HepG2 (cell line): Measurements from ENCODE around the gene HPDL.

Experiments used
- BHLHE40 ChIP-seq: IDR thresholded peaks from 2 replicates; pipeline ENCODE4 v1.6.1; 2011; ENCODE audit warnings: low read length, improper control_type of control experiment
- GTF2F1 ChIP-seq: fragments of 150-350 bp; IDR thresholded peaks from 2 replicates; pipeline ENCODE4 v1.6.1; 2014; ENCODE audit warnings: low read length
- NFRKB ChIP-seq: fragments of 450-650 bp; IDR thresholded peaks from 2 replicates; pipeline ENCODE4 v1.6.1; 2017
- TAF1 ChIP-seq: sonication (generic); formaldehyde crosslinking; IDR thresholded peaks from 2 replicates; pipeline ENCODE4 v1.4.0; 2020; ENCODE audit warnings: missing genetic modification reagents
- TARDBP ChIP-seq: sonication (generic); formaldehyde crosslinking; IDR thresholded peaks from 2 replicates; pipeline ENCODE4 v1.8.0; 2022; ENCODE audit warnings: mild to moderate bottlenecking, missing genetic modification reagents

GRCh38 chr1:45304311-45305081 lies 22.2 kb upstream of the HPDL start:
- TF ChIP-seq BHLHE40 (no peak), NFRKB (no peak), TARDBP (CRISPR knock-in tag) (no peak), TAF1 (CRISPR knock-in tag) (no peak; the same call in 1 of the 2 replicates), GTF2F1 (no peak)
